H1 (cell line): Measurements from ENCODE around the gene ACTN4. TPM values are rescaled to one million over a fixed set of nuclear protein-coding genes. Genes with fewer than 3 reads are reported as not detected.

Experiments
- CTCF ChIA-PET: fragments of 300-600 bp; sonication (Branson Sonifier 250); formaldehyde crosslinking; loops from one replicate; lab custom pipeline; 2021; ENCODE audit not compliant: partially characterized antibody; lab: Charles Lee
- POLR2A ChIA-PET: fragments of 300-600 bp; sonication (Branson Sonifier 250); formaldehyde crosslinking; loops from one replicate; lab custom pipeline; 2021; ENCODE audit warnings: inconsistent platforms; ENCODE audit not compliant: partially characterized antibody; lab: Charles Lee
- DNase-seq, 2 experiments: peaks; one replicate each; pipeline versions ENCODE4 v3.0.0 to v3.0.0-alpha.2; 2010 to 2022; ENCODE audit warnings: low spot score in 2 of 2, low read depth in 1 of 2, mixed read lengths in 1 of 2
- FAIRE-seq: peaks from 2 replicates; lab custom pipeline; 2011; peaks lifted over from hg19 to GRCh38; lab: Jason Lieb, UNC
- H2AFZ ChIP-seq: 2 replicates; pipeline ENCODE4 v1.8.1; 2012; ENCODE audit warnings: low read length, inconsistent platforms
- H2AK5ac ChIP-seq: 2 replicates; pipeline ENCODE4 v1.6.1; 2013; ENCODE audit warnings: low read depth, low read length
- H2BK120ac ChIP-seq: replicated peaks from 2 replicates; pipeline ENCODE3; 2013; ENCODE audit warnings: low read depth, low read length, inconsistent platforms
- H2BK12ac ChIP-seq: 2 replicates; pipeline ENCODE4 v1.6.1; 2013; ENCODE audit warnings: low read depth, low read length
- H2BK15ac ChIP-seq: 2 replicates; pipeline ENCODE4 v1.6.1; 2013; ENCODE audit warnings: low read length
- H2BK20ac ChIP-seq: 2 replicates; pipeline ENCODE4 v1.6.1; 2013; ENCODE audit warnings: low read length
- H2BK5ac ChIP-seq: 2 replicates; pipeline ENCODE4 v1.6.1; 2013; ENCODE audit warnings: low read depth, low read length
- H3K14ac ChIP-seq: 2 replicates; pipeline ENCODE4 v1.6.1; 2013; ENCODE audit warnings: inconsistent platforms; ENCODE audit not compliant: insufficient read length
- H3K18ac ChIP-seq: 2 replicates; pipeline ENCODE4 v1.6.1; 2013; ENCODE audit warnings: low read length; ENCODE audit errors: extremely low read depth
- H3K23ac ChIP-seq: 2 replicates; pipeline ENCODE4 v1.6.1; 2013; ENCODE audit warnings: inconsistent platforms; ENCODE audit not compliant: insufficient read length
- H3K23me2 ChIP-seq: 2 replicates; pipeline ENCODE4 v1.6.1; 2013; ENCODE audit warnings: low read depth, low read length
- H3K27ac ChIP-seq: 2 replicates; pipeline ENCODE4 v1.6.1; 2011; ENCODE audit warnings: low read depth, low read length, inconsistent platforms
- H3K27me3 ChIP-seq, 4 experiments: replicated peaks in 1 of 4; 1 replicate in 1 of 4; 2 replicates in 3 of 4; pipeline versions ENCODE4 v1.6.1 to v1.8.1; 2011 to 2013; ENCODE audit warnings: low read length in 3 of 4, mild to moderate bottlenecking in 3 of 4, inconsistent platforms in 2 of 4, mixed read lengths in 2 of 4, moderate library complexity in 1 of 4; ENCODE audit not compliant: control insufficient read depth in 3 of 4, insufficient read depth in 3 of 4; ENCODE audit errors: extremely low read depth in 1 of 4
- H3K36me3 ChIP-seq, 4 experiments: 2 replicates each; pipeline versions ENCODE4 v1.6.1 to v1.8.1; 2011 to 2013; ENCODE audit warnings: mild to moderate bottlenecking in 4 of 4, low read length in 3 of 4, moderate library complexity in 2 of 4, control low read depth in 1 of 4, inconsistent platforms in 1 of 4; ENCODE audit not compliant: insufficient read depth in 4 of 4, control insufficient read depth in 2 of 4
- H3K4ac ChIP-seq: replicated peaks from 2 replicates; pipeline ENCODE3; 2013; ENCODE audit warnings: low read length, low read depth, mixed read lengths, inconsistent platforms; ENCODE audit not compliant: insufficient read length
- H3K4me1 ChIP-seq, 4 experiments: replicated peaks in 1 of 4; 1 replicate in 1 of 4; 2 replicates in 3 of 4; pipeline versions ENCODE4 v1.6.1 to v1.8.1; 2011 to 2013; ENCODE audit warnings: low read length in 3 of 4, inconsistent platforms in 2 of 4, mixed read lengths in 1 of 4; ENCODE audit not compliant: insufficient read depth in 4 of 4, control insufficient read depth in 3 of 4
- H3K4me2 ChIP-seq, 2 experiments: 2 replicates each; pipeline versions ENCODE4 v1.6.1 to v1.8.1; 2011 to 2013; ENCODE audit warnings: low read depth in 2 of 2, low read length in 2 of 2, control low read depth in 1 of 2, inconsistent platforms in 1 of 2, mild to moderate bottlenecking in 1 of 2; ENCODE audit not compliant: insufficient read depth in 1 of 2
- H3K4me3 ChIP-seq, 4 experiments: fragments of 200-600, 300-600 bp in 1 of 4; sonication (generic), shearing (Covaris generic), sonication (Bioruptor Twin) in 1 of 4; 2 replicates each; pipeline versions ENCODE4 v1.5.1 to v1.8.1; 2011 to 2016; ENCODE audit warnings: low read length in 4 of 4, low read depth in 3 of 4, control low read depth in 2 of 4, inconsistent platforms in 2 of 4, mild to moderate bottlenecking in 2 of 4, mixed read lengths in 1 of 4, moderate library complexity in 1 of 4; ENCODE audit not compliant: insufficient read depth in 2 of 4; ENCODE audit errors: extremely low read depth in 1 of 4
- H3K56ac ChIP-seq: replicated peaks from 2 replicates; pipeline ENCODE3; 2013; ENCODE audit warnings: low read depth, mild to moderate bottlenecking, mixed read lengths, low read length, inconsistent platforms; ENCODE audit not compliant: insufficient read length
- H3K79me1 ChIP-seq: 2 replicates; pipeline ENCODE4 v1.6.1; 2013; ENCODE audit warnings: low read depth, low read length, control low read depth
- H3K79me2 ChIP-seq, 2 experiments: 2 replicates each; pipeline versions ENCODE4 v1.6.1 to v1.8.1; 2012 to 2013; ENCODE audit warnings: low read length in 2 of 2, mild to moderate bottlenecking in 2 of 2, inconsistent platforms in 1 of 2; ENCODE audit not compliant: insufficient read depth in 2 of 2, control insufficient read depth in 1 of 2
- H3K9ac ChIP-seq, 4 experiments: replicated peaks in 1 of 4; 1 replicate in 1 of 4; 2 replicates in 3 of 4; pipeline versions ENCODE4 v1.6.1 to v1.8.1; 2011 to 2013; ENCODE audit warnings: low read depth in 3 of 4, low read length in 3 of 4, control low read depth in 2 of 4, mild to moderate bottlenecking in 2 of 4, moderate library complexity in 2 of 4, inconsistent platforms in 1 of 4; ENCODE audit errors: extremely low read depth in 1 of 4
- H3K9me3 ChIP-seq, 2 experiments: 2 replicates each; pipeline versions ENCODE4 v1.6.1 to v1.8.1; 2012 to 2013; ENCODE audit warnings: mild to moderate bottlenecking in 2 of 2, moderate library complexity in 2 of 2, control low read depth in 1 of 2, inconsistent platforms in 1 of 2, low read depth in 1 of 2, low read length in 1 of 2, mixed read lengths in 1 of 2; ENCODE audit not compliant: insufficient read depth in 2 of 2
- H4K20me1 ChIP-seq, 2 experiments: replicated peaks in 1 of 2; 2 replicates each; pipeline versions ENCODE3 to v1.8.1; 2011 to 2013; ENCODE audit warnings: inconsistent platforms in 2 of 2, low read length in 2 of 2, mild to moderate bottlenecking in 1 of 2; ENCODE audit not compliant: insufficient read depth in 2 of 2, control insufficient read depth in 1 of 2
- H4K5ac ChIP-seq: 2 replicates; pipeline ENCODE4 v1.6.1; 2013; ENCODE audit warnings: low read length, low read depth, mixed read lengths, inconsistent platforms; ENCODE audit not compliant: insufficient read length
- H4K8ac ChIP-seq: 2 replicates; pipeline ENCODE4 v1.8.0; 2013; ENCODE audit warnings: mild to moderate bottlenecking, moderate library complexity, low read length, inconsistent platforms; ENCODE audit not compliant: insufficient read depth; ENCODE audit errors: extremely low read depth
- H4K91ac ChIP-seq: replicated peaks from 2 replicates; pipeline ENCODE3; 2013; ENCODE audit warnings: low read length, mixed read lengths, inconsistent platforms; ENCODE audit not compliant: insufficient read length
- JUN ChIP-seq: IDR thresholded peaks from 2 replicates; pipeline ENCODE4 v1.6.1; 2011; ENCODE audit warnings: low read depth, mild to moderate bottlenecking, improper control_type of control experiment, low read length
- JUND ChIP-seq: IDR thresholded peaks from 2 replicates; pipeline ENCODE4 v1.6.1; 2011; ENCODE audit warnings: mild to moderate bottlenecking, improper control_type of control experiment, low read length
- POLR2AphosphoS5 ChIP-seq: IDR thresholded peaks from 2 replicates; pipeline ENCODE4 v1.6.1; 2011; ENCODE audit warnings: low read depth, low read length
- SP4 ChIP-seq: IDR thresholded peaks from 2 replicates; pipeline ENCODE4 v1.6.1; 2012; ENCODE audit warnings: low read length, inconsistent platforms
- WGBS, 2 experiments: shearing (Covaris generic) in 1 of 2; methylation state at CpG; one replicate each; pipeline versions ENCODE4 v1.1.6 to v1.1.7; 2013 to 2015; ENCODE audit warnings: low lambda C conversion rate in 2 of 2, mixed read lengths in 2 of 2, inconsistent platforms in 1 of 2, low coverage in 1 of 2, missing lambda C conversion rate in 1 of 2; ENCODE audit not compliant: insufficient replicate concordance in 2 of 2, insufficient coverage in 1 of 2, insufficient read length in 1 of 2; ENCODE audit errors: extremely low coverage in 1 of 2, missing lambda C conversion rate in 1 of 2; 5-methylcytosine and 5-hydroxymethylcytosine counted together
- polyA plus RNA-seq, 7 experiments: library from polyadenylated mRNA; depleted of rRNA in 3 of 7; stranded (reverse) in 5 of 7; unstranded in 2 of 7; fragments of >200 nt in 5 of 7; fragments of 200-250 nt in 2 of 7; gene quantifications; 1 replicate in 5 of 7; 2 replicates in 1 of 7; 4 replicates in 1 of 7; pipeline versions ENCODE4 v1.2.1 to v1.2.3, GENCODE V29; 2011 to 2013; ENCODE audit warnings: missing spikeins in 2 of 7, mixed read lengths in 2 of 7
- total RNA-seq: library from RNA; stranded (reverse); fragmentation: NEBNext Ultra II Directional; extraction: Animal tissue kit (Norgen Biotek cat#: 25700); gene quantifications from 2 replicates; pipeline ENCODE4 v1.2.1, GENCODE V29; 2021
- TF ChIP-seq, protein P1 (sequence below): IDR thresholded peaks from 2 replicates; pipeline ENCODE4 v1.6.1; 2012; ENCODE audit warnings: low read length, inconsistent platforms
- TF ChIP-seq, protein P2 (sequence below): IDR thresholded peaks from 2 replicates; pipeline ENCODE4 v1.6.1; 2011; ENCODE audit warnings: low read length, improper control_type of control experiment
- TF ChIP-seq, protein P3 (sequence below): IDR thresholded peaks from 2 replicates; pipeline ENCODE4 v1.6.1; 2011; ENCODE audit warnings: low read depth, mild to moderate bottlenecking, low read length; ENCODE audit not compliant: insufficient read depth

The ACTN4 gene
- total and polyA plus RNA-seq, 2 of the 8 experiments (the other 6 are each of a cell fraction or from before 2014, with no cell fraction given): 211 to 520 TPM

DNA sequence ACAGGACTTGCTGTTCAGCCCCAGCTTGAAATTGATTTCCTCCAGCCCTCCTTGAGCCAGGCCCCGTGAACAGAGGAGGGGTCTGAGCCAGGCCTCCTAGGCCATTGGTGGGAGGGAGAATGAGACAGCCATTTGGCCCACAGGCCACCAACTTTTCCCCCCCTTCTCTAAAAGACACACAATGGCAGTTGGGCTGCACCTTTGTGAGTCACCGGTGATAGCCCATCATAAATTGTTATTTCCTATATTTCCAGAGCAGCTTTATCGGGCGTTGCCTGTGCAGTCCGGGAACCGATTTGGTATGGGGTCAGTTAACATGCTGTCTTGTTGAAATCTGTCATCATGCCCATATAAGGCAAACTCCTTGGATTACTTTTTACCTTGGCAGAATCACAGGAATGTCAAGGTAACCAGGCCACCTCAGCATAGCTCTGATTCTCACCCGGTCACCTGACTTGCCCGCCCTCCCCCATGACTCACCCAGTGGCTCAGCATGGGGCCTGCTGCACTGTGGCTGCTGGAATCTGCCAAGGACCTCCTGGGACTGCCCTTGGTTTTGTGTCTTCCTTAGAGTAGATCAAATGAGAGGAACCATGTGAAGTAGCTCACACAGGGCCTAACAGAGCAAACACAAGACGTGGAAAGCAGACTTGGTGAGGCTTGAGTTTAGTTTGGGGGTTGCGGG, 36.1 kb downstream of the ACTN4 start:
- no peak overlapping the region for H3K23ac ChIP-seq
- TF ChIP-seq SP4: peak; percentile 10; the same call in 1 of the 2 replicates
- TF ChIP-seq, protein P1, sequence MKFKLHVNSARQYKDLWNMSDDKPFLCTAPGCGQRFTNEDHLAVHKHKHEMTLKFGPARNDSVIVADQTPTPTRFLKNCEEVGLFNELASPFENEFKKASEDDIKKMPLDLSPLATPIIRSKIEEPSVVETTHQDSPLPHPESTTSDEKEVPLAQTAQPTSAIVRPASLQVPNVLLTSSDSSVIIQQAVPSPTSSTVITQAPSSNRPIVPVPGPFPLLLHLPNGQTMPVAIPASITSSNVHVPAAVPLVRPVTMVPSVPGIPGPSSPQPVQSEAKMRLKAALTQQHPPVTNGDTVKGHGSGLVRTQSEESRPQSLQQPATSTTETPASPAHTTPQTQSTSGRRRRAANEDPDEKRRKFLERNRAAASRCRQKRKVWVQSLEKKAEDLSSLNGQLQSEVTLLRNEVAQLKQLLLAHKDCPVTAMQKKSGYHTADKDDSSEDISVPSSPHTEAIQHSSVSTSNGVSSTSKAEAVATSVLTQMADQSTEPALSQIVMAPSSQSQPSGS: no peak
- peak; percentile 61; the same call in 1 of the 2 replicates for TF ChIP-seq JUN
- peak; percentile 96 for TF ChIP-seq JUND
- TF ChIP-seq, protein P2, sequence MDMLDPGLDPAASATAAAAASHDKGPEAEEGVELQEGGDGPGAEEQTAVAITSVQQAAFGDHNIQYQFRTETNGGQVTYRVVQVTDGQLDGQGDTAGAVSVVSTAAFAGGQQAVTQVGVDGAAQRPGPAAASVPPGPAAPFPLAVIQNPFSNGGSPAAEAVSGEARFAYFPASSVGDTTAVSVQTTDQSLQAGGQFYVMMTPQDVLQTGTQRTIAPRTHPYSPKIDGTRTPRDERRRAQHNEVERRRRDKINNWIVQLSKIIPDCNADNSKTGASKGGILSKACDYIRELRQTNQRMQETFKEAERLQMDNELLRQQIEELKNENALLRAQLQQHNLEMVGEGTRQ: peak; percentile 85
- peak; percentile 15; the same call in 1 of the 2 replicates for TF ChIP-seq POLR2AphosphoS5
- TF ChIP-seq, protein P3, sequence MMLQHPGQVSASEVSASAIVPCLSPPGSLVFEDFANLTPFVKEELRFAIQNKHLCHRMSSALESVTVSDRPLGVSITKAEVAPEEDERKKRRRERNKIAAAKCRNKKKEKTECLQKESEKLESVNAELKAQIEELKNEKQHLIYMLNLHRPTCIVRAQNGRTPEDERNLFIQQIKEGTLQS: peak; percentile 78

More for the DNA sequence above, 36.1 kb downstream of the ACTN4 start:
- peak overlapping the region; percentile 94; the same call in 1 of the 2 replicates for H4K8ac ChIP-seq
- peak; percentile 83 to 85 for DNase-seq
- H3K18ac ChIP-seq: peak overlapping the region; percentile 85
- H3K27me3 ChIP-seq: no peaks in the 10 kb centered on the region
- H4K91ac ChIP-seq: peak overlapping the region; percentile 78
- H3K4ac ChIP-seq: peak overlapping the region; percentile 22
- peaks cover 0 to 11% of the 10 kb centered on the region in 2 experiments for H4K20me1 ChIP-seq
- H3K4me1 ChIP-seq: peaks cover 28 to 46% (median 41%) of the 10 kb centered on the region in 4 experiments
- H3K79me1 ChIP-seq: peaks cover 15% of the 10 kb centered on the region
- H2AFZ ChIP-seq: no peak overlapping the region
- ChIA-PET CTCF (interaction anchor here (0.8 to 3.8 kb wide), 7 partner anchors 18 to 49 kb away, joined by 3 to 17 read pairs (median 3); partner anchors contain the start of gene ACTN4), POLR2A (interaction anchor here (0.7 to 23.4 kb wide), 12 partner anchors 9 to 65 kb away, joined by 3 to 495 read pairs (median 6); partner anchors contain the start of genes ACTN4 and EIF3K)
- peak overlapping the region; percentile 51 for H4K5ac ChIP-seq
- no peaks in the 10 kb centered on the region for H3K36me3 ChIP-seq
- H2BK20ac ChIP-seq: peak overlapping the region; percentile 87
- H3K9me3 ChIP-seq: no peaks in the 10 kb centered on the region
- H2BK15ac ChIP-seq: 0 out of 2 replicates have a peak overlapping the region, but pooled peaks have one; percentile 73
- H2BK120ac ChIP-seq: peak overlapping the region; percentile 34
- H3K27ac ChIP-seq: peak overlapping the region; percentile 95
- peak; percentile 63 for FAIRE-seq
- peak overlapping the region; percentile 26 to 54 for H3K4me2 ChIP-seq
- H2BK12ac ChIP-seq: peak overlapping the region; percentile 96
- no peak overlapping the region for H3K14ac ChIP-seq
- 49% methylated on average over 10 of the region's 10 CpGs; no CpG with 5 or more reads in 1 of the 2 experiments for WGBS, 2 experiments
- peak overlapping the region in 3 of 4 experiments; percentile 15 to 67 (median 67); a peak in 5 of 7 replicates for H3K9ac ChIP-seq
- H2AK5ac ChIP-seq: peak overlapping the region; percentile 100; the same call in 1 of the 2 replicates
- H3K4me3 ChIP-seq: peak overlapping the region in 1 of 4 experiments; percentile 32; a peak in 1 of 8 replicates
- H3K23me2 ChIP-seq: peaks cover 1% of the 10 kb centered on the region; the same call in 1 of the 2 replicates
- peak overlapping the region; percentile 20 for H3K56ac ChIP-seq
- peaks cover 10 to 90% of the 10 kb centered on the region in 2 experiments for H3K79me2 ChIP-seq
- H2BK5ac ChIP-seq: peak overlapping the region; percentile 90
